ENCODE measurements around the gene BUB1B.

DNA sequence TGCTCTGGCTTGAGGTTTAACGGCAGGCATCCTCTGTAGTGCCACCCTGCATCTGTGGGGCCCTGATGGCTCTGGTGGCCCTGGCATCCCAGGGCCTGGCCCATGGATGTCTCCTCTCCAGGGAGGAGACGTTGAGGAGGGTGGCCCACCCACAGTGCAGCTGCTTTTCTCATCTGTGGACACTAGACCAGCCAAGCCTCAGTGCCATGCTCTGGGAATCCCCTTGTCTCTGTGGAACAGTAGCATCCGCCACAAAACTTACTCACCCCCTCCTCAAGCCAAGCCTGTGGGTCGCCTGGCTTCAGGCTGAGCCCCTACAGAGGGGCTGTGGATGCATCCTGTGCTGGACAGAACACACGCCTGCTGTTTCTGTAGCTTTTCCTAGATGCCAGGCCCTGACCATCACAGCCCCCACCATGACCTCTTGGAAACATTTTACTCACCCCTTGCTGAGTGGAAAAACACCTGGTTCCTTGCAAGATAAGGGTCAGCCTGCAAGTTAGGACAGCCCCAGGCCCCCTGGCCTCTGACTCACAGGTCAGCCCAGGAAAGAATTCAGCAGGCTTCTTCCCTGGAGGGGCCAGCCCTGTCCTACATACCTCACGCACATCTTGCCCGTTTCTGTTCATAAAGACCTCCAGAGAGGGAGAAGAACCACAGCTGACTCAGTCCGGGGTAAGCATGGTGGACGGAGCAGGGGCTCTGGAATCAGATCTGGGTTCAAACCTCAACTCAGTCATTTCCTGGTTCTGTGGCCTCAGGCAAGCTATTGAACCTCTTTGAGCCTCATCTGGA lies 97.0 kb downstream of the BUB1B start:
- TF ChIP-seq POLR2AphosphoS5 (IDR thresholded peaks at IDR 0.05) (no peak), CTCF (IDR thresholded peaks at IDR 0.05) (no peak)
